NCI-H460 (cell line): ENCODE measurements around the gene ATP8B1. TPM values are rescaled to one million over a fixed set of nuclear protein-coding genes. Genes with fewer than 3 reads are reported as not detected.
"Not testable (repeated sequence)": the region's sequence is repeated elsewhere in the genome, so short reads cannot be mapped to it uniquely, and the experiment has no call there.

Experiments used
- DNase-seq: peaks from one replicate; pipeline ENCODE4 v3.0.0-alpha.2; 2016; ENCODE audit warnings: low read depth; ENCODE audit errors: extremely low read depth
- polyA plus RNA-seq: library from polyadenylated mRNA; depleted of rRNA; stranded (reverse); fragments of >200 nt; gene quantifications from 2 replicates; pipeline ENCODE4 v1.2.3, GENCODE V29; 2014; cell fraction: nucleus; rRNA removed
- total RNA-seq: library from RNA; depleted of rRNA; stranded (reverse); fragments of >200 nt; shearing (Covaris generic); gene quantifications from 2 replicates; pipeline ENCODE4 v1.2.3, GENCODE V29; 2014; rRNA removed

The ATP8B1 gene
- total RNA-seq = 0.25 and 0.26 TPM in 2 replicates
- 0.18 and 0.57 TPM in 2 replicates for polyA plus RNA-seq

DNA sequence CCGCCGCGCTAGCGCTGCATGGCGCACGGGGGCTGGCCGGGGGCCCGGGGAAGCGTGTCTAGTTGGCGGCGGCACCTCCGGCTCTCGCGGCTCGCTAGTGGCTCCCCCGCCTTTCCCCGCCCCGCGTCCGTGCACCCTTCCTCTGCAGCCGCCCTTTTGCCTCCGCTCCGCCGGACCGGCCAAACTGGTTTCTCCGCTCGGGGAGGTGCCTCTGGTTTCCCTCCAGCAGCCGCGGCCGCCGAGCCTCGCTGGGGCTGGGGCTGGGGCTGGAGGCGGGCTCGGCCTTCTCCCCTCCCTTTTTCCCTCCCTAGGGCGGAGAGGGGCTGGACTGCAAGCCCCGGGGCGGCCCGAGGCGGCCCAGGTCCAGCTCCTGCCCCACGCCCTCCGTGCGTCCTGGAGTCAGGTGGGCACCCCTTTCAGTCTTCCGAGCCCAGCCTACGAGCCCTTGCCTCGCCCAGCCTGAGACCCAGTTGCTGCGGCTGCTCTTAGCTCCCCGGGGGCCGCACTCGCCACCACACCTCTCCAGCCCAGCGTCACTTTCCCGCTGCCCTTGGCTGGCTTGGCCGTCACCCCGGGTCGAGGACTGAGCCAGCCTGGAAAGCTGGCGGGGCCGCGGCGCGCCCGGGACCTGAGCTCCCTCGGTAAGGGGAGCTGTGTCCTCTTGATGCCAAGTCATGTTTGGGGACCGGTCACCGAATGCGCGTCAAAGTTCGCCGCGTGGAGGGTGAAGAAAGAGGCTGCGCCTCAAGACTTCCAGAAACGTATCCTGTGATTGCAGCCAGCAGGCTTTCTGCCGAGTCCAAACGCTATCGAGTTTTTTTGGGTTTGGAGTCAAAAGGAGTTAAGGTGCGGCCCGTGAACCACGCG lies at the start of gene ATP8B1:
Gene ATP8B1, minus strand, starts transcription at position 213 of the 867 bp plus-strand sequence. CDS start 71,508 bp downstream, outside the sequence.
- no peak for DNase-seq

DNA sequence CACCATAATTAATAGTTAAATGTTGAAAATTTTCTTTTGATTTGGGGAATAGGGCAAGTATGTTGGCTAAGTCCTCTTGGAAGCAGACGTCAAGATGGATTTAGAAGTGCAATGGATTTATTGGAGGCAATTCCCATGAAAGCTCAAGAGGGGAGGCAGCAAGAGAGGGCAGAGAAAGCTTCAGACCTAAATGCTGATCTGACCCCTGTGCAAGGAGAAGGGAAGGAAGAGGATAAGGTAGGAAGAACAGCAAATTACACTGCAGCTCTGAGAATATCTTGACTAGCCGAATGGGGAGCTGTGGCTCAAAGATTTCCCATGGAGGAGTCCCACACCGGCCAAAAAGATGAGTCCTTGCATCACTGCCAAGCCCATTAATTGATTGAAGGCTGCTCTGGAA lies 46.9 kb upstream of the ATP8B1 start:
- no peak for DNase-seq

GRCh38 chr18:57848374-57848773 lies 45.3 kb upstream of the ATP8B1 start:
- not testable (repeated sequence) for DNase-seq

GRCh38 chr18:57847431-57847830 lies 44.3 kb upstream of the ATP8B1 start:
- not testable (repeated sequence) for DNase-seq

GRCh38 chr18:57846258-57846657 lies 43.1 kb upstream of the ATP8B1 start:
- peak; percentile 44 for DNase-seq

GRCh38 chr18:57845605-57846074 lies 42.5 kb upstream of the ATP8B1 start:
- no peak for DNase-seq

DNA sequence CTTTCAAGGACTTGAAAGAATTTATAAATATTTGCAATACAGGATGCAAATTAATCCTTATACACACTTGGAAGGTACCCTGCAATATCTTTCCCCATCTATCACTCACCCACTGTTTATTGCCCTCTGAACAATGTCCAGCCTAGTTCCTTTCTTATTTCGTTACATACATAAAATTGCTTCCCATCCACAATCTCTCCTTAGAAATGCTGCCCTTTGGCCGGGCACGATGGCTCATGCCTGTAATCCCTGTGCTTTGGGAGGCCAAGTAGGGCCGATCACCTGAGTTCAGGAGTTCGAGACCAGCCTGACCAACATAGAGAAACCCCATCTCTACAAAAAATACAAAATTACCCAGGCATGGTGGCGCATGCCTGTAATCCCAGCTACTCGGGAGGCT lies 41.2 kb upstream of the ATP8B1 start:
- no peak for DNase-seq

DNA sequence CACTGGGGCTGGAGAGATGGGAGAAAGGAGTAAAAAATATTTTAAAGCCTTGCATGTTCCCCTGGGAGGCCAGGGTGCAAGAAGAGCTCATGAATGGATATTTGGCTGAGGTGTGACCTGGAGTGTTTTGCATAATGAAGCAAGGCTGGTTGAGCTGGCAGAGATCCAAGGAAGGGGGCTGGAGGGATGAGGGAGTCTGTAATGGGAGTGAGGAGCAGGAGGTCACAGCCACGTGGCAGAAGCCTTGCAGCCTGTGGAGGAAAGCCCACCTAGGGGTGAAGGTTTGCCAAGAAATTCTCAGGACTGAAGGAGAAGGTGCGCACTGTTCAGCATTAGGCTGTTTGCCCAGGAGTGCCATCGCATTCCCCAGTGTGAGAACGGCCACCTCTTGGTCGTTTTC lies 40.3 kb upstream of the ATP8B1 start:
- no peak for DNase-seq

- DNase-seq = no peak
These were observed 38.5 kb upstream of the ATP8B1 start for GRCh38 chr18:57841568-57841967.

DNA sequence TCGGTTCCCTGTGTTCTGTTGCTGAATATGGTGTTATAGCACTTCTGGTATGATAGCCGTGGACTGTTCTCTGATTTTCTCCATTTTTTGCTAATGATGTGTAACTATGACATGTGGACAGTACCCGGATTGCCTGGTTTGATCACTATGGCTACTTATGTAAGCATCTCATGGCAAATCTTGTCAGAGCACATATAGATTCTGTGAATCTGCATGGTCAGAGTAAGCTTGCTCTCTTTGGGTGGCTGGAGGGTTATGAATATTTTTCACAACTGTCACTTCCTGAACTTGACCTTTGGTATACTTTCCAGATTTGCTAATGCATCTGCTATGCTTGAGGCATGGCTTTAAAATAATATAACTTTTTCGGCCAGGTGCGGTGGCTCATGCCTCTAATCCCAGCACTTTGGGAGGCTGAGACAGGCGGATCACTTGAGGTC lies 36.8 kb upstream of the ATP8B1 start:
- DNase-seq = no peak

DNA sequence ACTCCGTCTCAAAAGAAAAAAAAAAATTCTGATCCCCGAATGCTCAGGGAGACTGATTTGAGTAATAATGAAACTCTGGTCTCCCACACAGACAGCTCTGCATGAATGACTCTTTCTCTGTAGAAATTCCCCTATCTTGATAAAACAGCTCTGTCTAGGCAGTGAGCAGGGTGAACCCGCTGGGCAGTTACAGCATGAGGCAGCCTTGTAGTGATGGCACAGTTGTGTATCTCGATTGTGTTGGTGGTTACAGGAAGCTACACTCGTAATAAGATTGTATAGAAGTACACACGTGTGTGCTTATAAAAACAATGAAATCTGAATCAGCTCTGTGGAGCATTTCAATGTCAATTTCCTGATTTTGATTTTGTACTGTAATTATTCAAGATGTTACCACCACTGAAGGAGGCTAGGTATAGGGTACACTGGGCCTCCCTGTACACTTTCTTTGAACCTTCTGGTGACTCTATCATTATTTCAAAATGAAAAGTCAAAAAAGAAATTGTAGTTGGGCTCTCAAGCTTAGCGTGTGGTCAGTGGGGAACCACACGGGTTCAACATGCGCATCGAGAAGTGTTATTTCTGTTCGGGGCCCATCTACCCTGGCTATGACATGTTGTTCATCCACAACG lies 34.9 kb upstream of the ATP8B1 start:
- DNase-seq = no peak

DNA sequence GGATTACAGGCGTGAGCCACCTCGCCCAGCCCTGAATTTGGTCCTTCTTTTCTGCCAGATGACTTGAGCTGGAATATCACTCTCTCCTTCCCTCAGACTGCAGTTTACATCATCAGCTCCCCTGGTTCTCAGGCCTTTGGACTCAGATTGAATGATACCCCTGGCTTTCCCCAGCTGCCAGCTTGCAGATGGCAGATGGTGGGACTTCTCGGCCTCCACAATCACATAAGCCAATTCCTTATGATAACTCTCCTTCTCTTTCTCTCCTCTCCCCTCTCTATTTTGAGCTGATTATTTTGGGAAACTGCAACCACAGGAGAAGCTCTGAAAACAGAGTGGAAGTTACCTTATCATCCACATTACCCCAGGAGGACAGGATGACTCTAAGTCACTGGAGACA lies 33.4 kb upstream of the ATP8B1 start:
- DNase-seq = no peak

DNA sequence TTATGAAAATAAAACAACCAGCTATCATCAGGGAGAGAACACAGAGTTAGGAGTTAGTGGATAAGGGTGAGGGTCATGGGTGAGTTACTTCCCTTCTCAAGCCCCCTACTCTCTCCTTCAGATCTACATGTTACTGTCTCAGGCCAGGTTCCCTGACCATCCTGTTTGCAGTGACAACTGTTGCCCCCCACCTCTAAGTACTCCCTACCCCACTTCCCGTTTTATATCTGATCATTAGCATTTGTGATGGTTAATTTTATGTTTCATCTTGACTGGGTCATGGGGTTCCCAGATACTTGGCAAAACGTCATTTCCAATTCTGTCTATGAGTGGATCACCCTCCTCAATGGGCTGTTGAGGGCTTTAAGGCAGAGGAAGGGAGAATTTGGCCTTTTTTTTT lies 32.8 kb upstream of the ATP8B1 start:
- no peak for DNase-seq

DNA sequence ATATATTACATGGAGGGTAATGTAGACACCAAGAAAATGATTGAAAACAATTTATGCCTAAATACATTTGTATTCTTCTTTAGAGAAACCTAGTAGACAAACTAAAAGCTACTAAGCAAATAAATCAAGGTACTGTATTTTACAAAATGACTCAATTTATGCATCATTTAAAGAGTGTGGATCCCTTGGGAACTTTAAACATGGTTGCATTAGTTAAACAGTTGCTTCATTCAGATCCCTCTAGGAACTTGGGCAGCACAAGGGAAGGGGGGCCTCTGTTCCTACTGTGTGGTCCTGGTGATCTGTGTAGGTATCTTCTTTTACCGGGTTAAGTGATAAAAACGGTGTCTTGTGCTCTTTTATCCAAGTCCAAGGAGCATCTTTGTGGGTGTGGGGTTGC lies 31.5 kb upstream of the ATP8B1 start:
- DNase-seq = no peak

- no peak for DNase-seq
These were observed 30.5 kb upstream of the ATP8B1 start for GRCh38 chr18:57833441-57834101.

GRCh38 chr18:57832730-57833129 lies 29.6 kb upstream of the ATP8B1 start:
- DNase-seq = no peak

DNA sequence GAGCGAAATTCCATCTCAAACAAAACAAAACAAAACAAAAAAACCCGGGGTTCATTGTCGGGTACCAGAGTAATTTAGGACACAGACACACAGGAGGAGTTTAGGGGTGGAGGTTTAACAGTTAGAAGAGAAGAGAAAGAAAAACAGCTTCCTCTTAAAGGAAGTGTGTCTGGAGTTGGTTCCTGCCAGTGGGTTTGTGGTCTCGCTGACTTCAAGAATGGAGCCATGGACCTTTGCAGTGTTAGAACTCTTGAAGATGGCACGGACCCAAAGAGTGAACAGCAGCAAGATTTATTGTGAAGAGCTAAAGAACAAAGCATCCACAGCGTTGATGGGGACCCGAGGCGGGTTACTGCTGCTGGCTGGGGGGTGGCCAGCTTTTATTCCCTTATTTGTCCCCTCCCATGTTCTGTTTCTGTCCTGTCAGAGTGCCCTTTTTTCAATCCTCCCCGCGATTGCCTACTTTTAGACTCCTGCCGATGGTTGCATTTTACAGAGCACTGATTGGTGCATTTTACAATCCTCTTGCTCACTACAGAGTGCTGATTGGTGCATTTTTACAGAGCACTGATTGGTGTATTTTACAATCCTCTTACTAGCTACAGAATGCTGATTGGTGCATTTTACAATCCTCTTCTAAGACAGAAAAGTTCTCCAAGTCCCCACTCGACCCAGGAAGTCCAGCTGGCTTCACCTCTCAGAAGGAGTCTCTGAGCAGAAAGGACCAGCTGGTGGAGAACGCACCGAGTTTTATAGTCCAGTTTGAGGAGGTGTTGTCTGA lies 28.7 kb upstream of the ATP8B1 start:
- DNase-seq = no peak

GRCh38 chr18:57827646-57828045 lies 24.5 kb upstream of the ATP8B1 start:
- no peak for DNase-seq

DNA sequence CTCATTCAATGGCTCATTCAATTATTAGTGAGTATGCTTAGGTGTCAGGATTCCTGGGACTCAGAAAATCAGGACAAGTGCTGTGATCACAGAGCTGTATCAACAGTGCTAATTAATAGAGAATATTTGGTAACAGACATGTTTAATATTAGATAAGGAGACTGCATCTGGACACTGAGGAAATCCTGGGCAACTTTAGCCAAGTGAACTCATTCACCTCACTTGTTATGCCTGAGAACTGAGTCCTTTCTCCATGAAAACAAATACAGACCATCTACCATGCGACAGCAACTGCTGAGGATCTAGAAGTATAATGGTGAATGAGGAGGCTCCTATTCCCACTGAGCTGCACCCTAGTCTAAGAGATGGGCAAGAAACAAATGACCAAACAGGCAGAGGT lies 23.1 kb upstream of the ATP8B1 start:
- no peak for DNase-seq

DNA sequence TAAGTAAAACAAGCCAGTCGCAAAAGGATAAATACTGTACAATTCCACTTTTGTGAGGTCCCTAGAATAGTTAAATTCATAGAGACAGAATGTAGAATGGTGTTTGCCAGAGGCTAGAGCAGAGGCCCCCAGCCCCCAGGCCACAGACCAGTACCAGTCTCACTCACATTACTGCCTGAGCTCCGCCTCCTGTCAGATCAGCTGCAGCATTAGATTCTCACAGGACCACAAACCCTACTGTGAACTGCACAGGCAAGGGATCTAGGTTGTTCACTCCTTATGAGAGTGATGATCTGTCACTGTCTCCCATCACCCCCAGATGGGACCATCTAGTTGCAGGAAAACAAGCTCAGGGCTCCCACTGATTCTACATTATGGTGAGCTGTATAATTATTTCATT lies 17.5 kb upstream of the ATP8B1 start:
- DNase-seq = not testable (repeated sequence)
